ENCODE results near the gene REV1. TPM values are rescaled to one million over a fixed set of nuclear protein-coding genes. Genes with fewer than 3 reads are reported as not detected.
A peak's percentile ranks its signal among the peaks of the same experiment; 100 is the strongest.
"Not testable (repeated sequence)": the region's sequence is repeated elsewhere in the genome, so short reads cannot be mapped to it uniquely, and the experiment has no call there.

The REV1 gene
- total RNA-seq, result 10 to 100 TPM; 30.7 to 34.3 TPM
- long read RNA-seq, donor 1, partial matches to known transcripts, result 5 of 11 reads
- long read RNA-seq, donor 1, other reads (novel, unspliced or antisense), result 6 of 11 reads
- long read RNA-seq, donor 2, partial matches to known transcripts, result 2 of 9 reads
- long read RNA-seq, donor 2, other reads (novel, unspliced or antisense), result 7 of 9 reads

DNA sequence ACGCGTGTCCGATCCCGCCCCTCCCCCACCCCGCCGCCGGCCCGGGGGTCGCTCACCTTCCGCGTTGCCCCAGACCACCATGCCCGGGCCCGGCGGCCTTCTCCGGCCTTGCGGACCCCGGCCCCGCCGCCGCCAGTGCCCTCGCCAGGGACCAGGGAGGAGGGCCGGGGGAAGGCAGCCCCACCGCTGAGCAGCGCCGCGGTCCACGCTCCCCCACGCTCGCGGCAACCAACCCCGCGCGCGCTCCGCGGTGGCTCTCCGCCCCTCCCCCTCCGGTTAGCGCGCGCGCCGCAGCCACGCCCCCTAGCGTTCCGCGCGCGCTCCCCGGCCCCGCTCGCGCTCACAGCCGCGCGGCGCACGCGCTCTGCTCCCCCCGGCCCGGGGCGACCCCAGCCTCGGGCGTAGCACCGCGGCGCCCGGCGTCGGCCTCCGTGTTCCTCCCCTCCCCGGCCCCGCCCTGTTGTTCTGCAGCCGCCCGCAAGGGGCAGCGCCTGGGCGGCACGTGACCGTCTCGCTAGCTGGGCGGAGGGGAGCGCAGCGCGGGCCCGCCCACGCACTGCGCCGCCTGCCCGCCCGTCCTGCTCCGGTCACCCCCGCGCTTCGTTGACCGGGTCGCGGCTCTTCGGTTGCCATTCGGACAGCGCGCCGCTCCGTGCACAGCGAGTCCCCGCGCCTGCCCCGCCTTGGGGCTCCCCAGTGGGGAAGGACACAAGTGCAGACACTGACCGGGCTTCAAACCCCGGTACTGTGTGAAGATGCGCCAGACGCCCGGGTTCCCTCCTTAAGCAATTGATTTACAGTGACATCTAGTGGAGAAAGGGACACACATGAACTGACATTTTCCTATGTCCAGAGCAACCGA, at the start of gene REV1:
TSS of gene REV1 (minus strand) at position 257 of the 862 bp plus-strand sequence. CDS start 25,042 bp downstream, outside the sequence.
- DNase-seq (ENCODE audit: low spot score), result peak; percentile 98
- intact Hi-C loops (cut with DNase I), result loop anchor here in 1 of 2 donors (2.0 to 5.0 kb wide), 2 partner anchors 45 to 1783 kb away; no protein-coding TSS in a partner anchor

DNA sequence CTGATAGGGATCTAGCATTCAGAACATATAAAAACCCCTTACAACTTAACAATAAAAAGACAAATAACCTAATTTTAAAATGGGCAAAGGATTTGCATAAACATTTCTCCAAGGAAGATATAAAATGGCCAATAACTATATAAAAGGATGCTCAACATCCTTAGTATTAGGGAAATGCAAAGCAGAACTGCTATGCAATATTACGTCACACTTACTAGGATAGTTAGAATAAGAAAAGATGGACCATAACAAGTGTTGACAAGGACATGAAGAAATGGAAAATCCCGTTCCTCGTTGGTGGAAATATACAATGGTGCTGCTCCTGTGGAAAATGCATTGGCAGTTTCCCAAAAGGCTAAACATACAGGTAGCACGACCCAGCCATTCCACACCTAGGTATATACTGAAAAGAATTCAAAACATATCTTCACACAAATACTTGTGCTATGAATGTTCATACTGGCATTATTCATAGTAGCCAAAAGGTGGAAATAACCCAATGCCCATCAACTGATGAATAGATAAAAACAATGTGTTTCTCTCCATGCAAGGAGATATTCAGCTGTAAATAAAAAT, 48.2 kb upstream of the REV1 start:
- no peak for DNase-seq (ENCODE audit: low spot score)
- intact Hi-C loops (cut with DNase I), result no loop called here

DNA sequence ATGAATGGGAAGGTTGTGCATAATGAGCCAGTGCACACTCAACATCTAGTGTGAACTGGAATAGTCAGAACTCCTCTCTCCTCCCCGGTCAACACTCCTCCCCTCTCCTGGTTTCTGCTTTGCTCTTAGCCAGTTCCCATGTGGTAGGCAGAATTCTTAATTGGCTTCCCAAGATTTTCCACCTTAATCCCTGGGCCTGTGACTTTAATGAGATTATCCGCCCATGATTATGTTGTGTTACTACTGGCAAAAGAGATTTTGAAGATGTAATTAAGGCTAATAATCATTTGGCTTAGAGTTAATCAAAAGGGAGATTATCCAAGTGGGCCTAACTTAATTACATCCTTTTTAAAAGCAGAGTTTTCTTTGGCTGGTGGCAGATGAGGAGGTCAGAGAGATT, 34.2 kb upstream of the REV1 start:
- intact Hi-C loops (cut with DNase I), result no loop called here
- DNase-seq (ENCODE audit: low spot score), result no peak

DNA sequence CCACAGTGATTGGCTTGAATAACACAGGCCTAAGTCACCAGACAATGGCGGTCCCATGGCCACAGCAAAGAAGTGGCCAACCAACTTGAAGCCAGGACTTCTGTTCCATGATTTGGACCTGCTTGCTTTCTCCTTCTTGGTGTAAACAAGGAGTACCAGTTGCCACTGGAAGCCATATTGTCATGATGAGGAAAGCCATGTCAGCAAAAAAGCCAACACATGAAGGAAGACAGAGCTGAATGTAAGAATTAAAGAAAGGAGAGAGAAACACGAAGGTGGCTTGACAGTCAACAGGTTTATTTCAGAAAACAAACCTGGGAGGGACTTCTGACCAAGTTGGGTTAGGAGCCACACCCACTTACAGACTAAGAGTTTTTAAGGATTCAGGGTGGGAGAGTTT, 32.3 kb upstream of the REV1 start:
- DNase-seq (ENCODE audit: low spot score), result no peak
- intact Hi-C loops (cut with DNase I), result no loop called here

DNA sequence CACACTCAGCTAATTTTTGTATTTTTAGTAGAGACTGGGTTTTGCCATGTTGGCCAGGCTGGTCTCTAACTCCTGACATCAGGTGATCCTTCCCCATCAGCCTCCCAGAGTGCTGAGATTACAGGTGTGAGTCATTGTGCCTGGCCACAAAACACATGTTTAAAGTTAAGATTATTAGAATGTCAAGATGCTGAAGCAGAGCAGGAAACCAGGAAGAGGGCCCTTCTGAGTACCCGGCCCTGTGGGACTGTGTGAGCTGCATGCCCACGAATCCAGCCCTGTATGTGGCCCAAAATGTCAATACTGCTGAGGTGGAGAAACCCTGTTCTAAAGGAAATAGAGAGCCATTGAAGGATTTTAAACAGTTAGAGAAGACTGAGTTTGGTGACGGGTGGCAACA, 31.0 kb upstream of the REV1 start:
- DNase-seq (ENCODE audit: low spot score), result no peak
- intact Hi-C loops (cut with DNase I), result no loop called here

DNA sequence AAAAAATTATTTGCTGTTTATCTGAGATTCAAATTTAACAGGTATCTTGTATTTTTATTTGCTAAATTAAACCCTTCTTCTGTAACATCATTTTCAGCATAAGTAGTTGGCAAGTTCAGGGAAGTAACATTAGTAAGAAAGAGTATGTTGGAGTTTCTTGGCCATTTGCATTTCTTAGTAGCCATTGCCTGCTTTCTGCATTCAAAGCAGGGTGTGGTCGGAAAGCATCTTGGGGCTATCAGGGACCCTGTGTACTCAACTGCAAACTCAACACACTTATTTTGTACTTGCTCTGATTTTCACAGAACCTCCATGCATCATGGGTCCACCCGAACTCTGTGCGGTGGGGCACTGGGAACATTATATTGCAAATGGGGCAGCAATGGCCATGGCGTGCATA, 30.4 kb upstream of the REV1 start:
- no peak for DNase-seq (ENCODE audit: low spot score)

DNA sequence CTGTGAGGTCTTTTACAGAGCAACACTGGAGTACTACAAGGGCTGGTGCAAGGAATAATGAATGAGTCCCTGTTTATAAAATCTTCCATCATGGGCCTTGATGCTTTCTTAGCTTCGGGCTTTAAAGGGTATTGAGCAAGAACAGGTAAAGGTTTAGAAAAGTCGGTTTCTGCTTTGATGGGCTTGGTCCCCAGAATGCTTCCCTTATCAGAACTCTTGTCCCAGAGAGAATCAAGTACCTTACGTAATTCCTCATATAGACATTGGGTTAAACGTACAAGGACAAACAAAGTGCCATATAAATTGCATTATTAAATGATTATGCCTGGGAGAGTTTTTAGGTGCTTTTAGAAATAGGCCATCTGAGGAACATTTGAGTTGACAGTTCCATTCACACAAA, 24.5 kb upstream of the REV1 start:
- DNase-seq (ENCODE audit: low spot score), result no peak
- intact Hi-C loops (cut with DNase I), result no loop called here

More for the DNA sequence above, 30.4 kb upstream of the REV1 start:
- intact Hi-C loops (cut with DNase I), result no loop called here

DNA sequence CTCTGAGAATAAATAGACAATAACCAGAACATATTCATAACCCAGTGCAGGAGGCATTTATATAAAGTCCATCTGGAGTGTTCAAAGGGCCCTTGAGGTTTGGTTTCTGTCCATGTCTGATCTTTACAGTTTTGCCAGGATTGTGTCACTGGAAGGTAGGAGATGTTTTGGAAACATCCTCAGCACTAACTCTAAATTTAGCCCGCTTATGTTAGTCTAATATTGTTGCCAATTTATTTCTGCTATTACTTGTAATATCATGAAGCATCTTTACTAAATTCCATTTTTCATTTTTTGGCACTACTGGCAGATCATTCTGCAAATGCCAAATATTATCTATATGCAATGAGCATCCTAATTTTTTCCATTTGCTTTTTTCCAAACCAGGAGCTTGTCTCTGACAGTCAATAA, 22.4 kb upstream of the REV1 start:
- DNase-seq (ENCODE audit: low spot score), result no peak
- intact Hi-C loops (cut with DNase I), result no loop called here

DNA sequence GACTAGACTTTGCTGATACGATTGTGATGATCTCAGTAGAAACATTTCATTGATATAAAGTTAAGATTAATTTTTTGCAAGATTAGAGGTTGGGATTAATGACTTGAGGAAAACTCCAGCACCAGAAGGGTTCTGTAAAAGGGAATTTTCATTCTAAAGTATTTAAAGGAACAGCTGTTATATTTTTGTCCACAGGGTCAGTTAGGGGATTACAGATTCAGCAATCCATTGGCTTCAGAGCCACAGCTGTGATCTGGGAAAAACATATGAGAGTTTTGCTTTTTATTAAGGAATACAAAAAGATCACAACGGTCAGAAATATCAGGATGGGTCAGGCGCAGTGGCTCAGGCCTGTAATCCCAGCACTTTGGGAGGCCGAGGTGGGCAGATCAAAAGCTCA, 19.6 kb upstream of the REV1 start:
- DNase-seq (ENCODE audit: low spot score), result no peak
- intact Hi-C loops (cut with DNase I), result no loop called here

DNA sequence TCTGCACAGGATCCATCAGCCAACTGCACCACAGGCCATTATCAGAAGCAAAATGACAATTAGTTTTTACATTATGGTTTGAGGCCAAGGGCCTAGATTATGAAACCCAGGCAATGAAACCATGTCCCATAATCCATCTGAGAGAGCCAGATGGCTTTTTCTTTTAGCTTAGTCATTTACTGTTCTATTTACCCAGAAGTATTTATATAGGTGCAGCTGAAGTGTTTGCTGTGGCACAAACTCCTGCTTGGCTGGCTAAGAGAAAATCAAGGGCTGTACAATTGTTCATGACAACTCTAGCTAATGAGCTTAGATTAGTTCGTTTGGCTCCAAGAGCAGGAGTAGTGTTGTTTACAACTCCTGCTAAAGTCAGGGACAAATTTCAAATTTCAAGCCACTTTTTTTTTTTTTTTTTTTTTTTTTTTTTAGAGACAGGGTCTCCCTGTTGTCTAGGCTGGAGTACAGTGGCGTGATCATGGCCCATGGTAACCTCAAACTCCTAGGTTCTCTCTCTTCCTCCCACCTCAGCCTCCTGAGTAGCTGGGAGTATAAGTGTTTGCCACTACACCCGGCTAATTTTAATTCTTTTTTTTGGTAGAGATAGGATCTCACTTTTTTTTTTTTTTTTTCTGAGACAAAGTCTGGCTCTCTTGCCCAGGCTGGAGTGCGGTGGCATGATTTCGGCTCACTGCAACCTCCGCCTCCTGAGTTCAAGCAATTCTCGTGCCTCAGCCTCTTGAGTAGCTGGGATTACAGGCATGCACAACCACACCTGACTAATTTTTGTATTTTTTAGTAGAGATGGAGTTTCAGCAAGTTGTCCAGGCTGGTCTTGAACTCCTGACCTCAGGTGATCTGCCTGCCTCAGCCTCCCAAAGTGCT, 18.4 kb upstream of the REV1 start:
- intact Hi-C loops (cut with DNase I), result no loop called here
- DNase-seq (ENCODE audit: low spot score), result no peak

DNA sequence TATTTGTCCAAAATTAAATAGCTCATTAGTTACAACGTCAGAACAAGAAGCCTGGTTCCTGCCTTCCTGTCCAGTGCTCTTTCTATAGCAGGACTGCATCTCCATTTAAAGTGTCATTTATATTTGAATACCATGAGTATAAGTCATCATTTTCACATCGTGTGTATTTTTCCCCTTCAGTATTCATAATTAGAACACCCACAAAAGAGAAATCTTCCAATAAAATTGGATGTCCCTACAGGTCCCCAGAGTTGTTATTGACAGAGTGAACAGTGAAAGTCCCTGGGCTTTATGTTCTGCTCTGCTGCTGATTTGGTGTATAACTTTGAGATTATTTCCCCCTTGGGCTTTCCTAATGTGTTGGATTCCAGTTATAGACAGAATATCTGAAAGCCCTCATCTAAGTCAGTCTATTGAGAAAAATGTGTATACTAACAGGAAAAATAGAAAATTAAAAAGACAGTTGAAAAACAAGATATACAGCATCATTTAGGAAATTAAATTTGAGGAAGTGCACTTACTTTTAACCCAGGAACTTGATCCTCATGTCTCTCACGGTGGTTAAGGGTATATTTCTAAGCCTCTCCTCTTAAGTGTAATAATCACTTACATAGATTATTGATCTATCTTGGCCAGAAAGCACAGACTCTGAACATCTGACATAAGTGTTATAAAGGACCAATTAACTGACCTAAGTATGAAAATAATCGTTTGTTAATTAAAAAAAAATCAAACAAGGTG, 15.2 kb upstream of the REV1 start:
- intact Hi-C loops (cut with DNase I), result no loop called here
- no peak for DNase-seq (ENCODE audit: low spot score)

DNA sequence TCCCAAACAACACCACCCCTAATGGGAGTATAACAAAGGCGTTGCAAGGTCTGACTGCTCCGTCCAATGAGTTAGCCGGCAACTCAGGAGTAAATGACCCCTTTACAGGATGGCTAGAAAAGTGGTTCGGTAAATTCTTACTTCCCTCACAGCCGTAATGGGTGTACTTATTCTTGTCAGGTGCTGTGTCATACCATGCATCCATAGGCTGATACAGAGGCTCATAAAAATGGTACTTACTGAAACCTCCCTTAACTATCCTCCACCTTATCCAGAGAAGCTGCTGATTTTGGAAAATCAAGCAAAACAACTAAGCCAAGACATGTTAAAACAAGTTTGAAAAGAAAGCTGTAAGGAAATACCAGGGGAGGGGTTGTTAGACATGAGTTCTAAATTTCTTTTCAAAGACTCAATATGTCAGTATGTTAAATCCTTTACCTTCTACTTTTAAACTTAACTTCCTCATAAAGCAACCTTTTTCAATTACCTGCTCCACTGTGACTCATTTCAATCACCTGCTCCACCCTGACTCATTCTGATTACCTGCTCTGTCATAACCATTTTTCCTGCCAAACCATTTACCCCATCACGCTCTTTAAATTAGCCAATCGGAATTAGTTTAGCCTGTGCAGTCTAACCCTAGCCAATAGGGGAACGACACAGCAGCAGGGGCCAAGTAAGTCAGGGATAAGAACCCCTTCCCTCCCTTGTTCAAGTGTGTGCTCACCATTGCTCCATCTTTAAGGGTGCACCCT, 14.0 kb upstream of the REV1 start:
- intact Hi-C loops (cut with DNase I); DNase-seq (ENCODE audit: low spot score): not testable (repeated sequence)

DNA sequence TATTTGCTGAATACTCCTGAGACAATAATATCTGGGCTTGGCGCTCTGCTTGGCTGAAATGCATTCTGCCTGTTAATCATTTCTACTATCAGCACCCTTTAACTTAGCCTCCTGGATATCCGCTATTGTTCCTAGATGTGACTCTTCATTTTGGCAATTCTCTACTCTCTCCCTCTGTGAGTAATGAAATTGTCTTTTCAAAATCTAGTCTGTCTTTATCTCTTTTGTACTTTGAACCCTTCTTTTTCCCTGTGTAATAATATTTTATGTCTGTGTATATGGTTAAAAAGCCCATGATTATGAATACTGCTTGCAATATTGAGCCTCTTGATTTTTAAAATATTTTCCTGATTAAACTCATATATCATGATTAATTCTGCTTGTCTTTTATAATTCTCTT, 6.2 kb upstream of the REV1 start:
- DNase-seq (ENCODE audit: low spot score), result no peak
- intact Hi-C loops (cut with DNase I), result no loop called here

DNA sequence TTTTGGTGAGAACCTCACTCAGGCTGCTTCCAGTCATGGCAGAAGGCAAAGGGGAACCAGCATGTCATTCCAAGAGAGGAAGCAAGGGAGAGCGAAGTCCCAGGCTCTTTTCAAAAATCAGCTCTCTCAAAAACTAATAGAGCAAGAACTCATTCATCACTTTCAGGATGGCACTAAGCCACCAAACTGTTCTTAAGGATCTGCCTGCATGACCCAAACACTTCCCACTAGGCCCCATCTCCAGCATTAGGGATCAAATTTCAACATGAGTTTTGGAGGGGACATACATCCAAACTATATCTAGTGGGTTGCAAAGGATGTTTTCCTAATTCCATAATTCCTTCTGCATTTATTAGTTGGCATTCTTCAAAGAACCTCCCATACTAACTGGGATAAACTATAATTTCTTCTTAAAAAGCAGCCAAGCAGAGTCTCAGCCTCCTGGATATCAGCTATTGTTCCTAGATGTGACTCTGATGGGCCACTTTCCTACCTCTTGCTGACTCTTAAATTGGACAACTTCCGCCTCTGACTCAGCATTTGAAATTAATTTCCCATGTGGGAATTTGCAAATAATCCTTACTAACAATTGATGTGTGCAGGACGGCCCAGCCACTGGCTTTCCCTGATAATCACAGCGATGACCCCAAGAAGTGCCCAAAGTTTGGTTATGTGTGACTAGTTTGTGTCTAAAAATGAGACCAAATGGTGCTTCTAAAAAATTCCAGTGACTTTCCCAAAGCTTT, 5.5 kb upstream of the REV1 start:
- intact Hi-C loops (cut with DNase I), result no loop called here
- no peak for DNase-seq (ENCODE audit: low spot score)

DNA sequence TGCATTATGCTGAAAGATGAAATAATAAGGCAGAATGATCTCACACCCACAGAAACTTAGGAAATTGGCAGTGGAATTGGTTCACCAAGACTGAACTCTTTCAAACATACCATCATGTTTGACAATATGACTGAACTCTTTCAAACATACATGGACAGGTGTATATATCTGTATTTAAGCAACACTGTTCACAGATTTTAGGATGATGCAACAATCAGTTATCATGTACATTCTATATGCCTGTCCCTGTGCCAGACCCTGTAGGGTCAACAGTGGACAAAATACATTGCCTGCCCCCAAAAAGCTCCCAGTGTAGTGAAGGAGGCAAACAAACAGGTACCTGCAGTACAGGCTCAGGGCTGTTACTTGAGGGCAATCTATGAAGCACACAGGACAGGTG, 2.9 kb upstream of the REV1 start:
- intact Hi-C loops (cut with DNase I), result no loop called here
- no peak for DNase-seq (ENCODE audit: low spot score)

DNA sequence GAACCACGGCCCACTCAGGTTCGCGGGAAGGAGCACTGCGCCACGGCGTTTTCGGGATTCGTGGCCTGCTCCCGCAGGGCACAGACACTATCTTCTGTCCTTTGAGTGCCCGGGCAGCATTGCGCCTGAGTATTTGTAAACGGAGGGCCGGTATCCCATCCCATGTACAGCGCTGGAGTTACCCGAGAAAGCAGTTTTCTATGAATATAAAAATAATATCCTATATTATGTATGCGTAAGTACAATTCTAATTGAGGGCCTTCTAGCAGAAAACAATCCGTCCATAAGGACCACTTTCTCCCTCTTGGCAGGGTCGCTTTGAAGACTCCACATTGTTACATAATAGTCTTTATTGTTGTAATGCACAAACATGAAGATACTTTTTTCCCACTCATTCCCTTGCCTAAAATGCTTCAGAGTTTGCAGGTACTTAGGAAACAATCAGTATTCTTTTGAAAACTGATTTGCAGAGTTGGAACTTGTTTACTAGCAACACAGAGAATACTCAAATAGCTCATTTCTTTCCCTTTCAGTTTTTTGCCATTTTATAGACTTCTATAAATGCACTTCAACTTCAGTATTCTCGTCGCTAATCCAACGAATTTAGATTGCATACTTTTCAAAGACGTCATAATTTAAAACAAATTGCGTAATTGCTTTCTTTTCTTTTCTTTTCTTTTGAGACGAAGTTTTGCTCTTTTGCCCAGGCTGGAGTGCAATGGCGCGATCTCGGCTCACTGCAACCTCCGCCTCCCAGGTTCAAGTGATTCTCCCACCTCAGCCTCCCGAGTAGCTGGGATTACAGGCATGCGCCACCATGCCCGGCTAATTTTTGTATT, 1.0 kb upstream of the REV1 start:
- no peak for DNase-seq (ENCODE audit: low spot score)
- intact Hi-C loops (cut with DNase I), result no loop called here
